Tibial nerve (tissue), 4 donors: ENCODE measurements around the gene SNX13. TPM values are rescaled to one million over a fixed set of nuclear protein-coding genes. Genes with fewer than 3 reads are reported as not detected.

ENCODE experiments used
- DNase-seq, 2 donors: peaks; one replicate each; pipeline ENCODE4 v3.0.0-alpha.2; 2019; ENCODE audit warnings: low spot score in 2 of 2
- H3K27ac ChIP-seq, 4 donors: fragments of 200-600 bp; sonication (generic) in 3 of 4; one replicate each; pipeline ENCODE4 v1.5.1; 2017 to 2019; ENCODE audit warnings: mild to moderate bottlenecking in 1 of 4
- H3K27me3 ChIP-seq, 2 donors: fragments of 200-600 bp; sonication (generic) in 1 of 2; one replicate each; pipeline versions ENCODE4 v1.5.1 to v1.6.0; 2017 to 2019
- H3K36me3 ChIP-seq, 3 donors: fragments of 200-600 bp; sonication (generic); one replicate each; pipeline ENCODE4 v1.5.1; 2018 to 2019
- H3K4me1 ChIP-seq, 4 donors: fragments of 200-600 bp; sonication (generic) in 3 of 4; one replicate each; pipeline ENCODE4 v1.5.1; 2017 to 2019
- H3K4me3 ChIP-seq, 4 donors: fragments of 200-600 bp; sonication (generic) in 3 of 4; one replicate each; pipeline ENCODE4 v1.5.1; 2017 to 2019; ENCODE audit warnings: mild to moderate bottlenecking in 1 of 4, moderate library complexity in 1 of 4
- H3K9me3 ChIP-seq, 4 donors: fragments of 200-600 bp; sonication (generic) in 3 of 4; one replicate each; pipeline ENCODE4 v1.5.1; 2017 to 2019
- EP300 ChIP-seq, 2 donors: sonication (generic); formaldehyde crosslinking; IDR thresholded peaks; one replicate each; pipeline ENCODE4 v1.6.1; 2017; ENCODE audit warnings: antibody characterized with exemption in 2 of 2, mild to moderate bottlenecking in 1 of 2
- POLR2A ChIP-seq, 2 donors: fragments of 450-650 bp; IDR thresholded peaks; one replicate each; pipeline ENCODE4 v1.6.1; 2017; ENCODE audit warnings: antibody characterized with exemption in 2 of 2, mild to moderate bottlenecking in 2 of 2, moderate library complexity in 2 of 2
- WGBS, 2 donors: methylation state at CpG; one replicate each; pipeline ENCODE4 v1.1.5; 2018; 5-methylcytosine and 5-hydroxymethylcytosine counted together
- total RNA-seq, 4 donors: library from RNA; depleted of rRNA; stranded (reverse); fragments of >200 nt; gene quantifications; one replicate each; pipeline ENCODE4 v1.1.0, GENCODE V29; 2016
- TF ChIP-seq, protein P1 (sequence below), 5 experiments: fragments of 200-600 bp in 3 of 5; fragments of 450-650 bp in 2 of 5; sonication (generic) in 3 of 5; IDR thresholded peaks; one replicate each; pipeline ENCODE4 v1.5.1; 2016 to 2019; ENCODE audit warnings: antibody characterized with exemption in 5 of 5, mild to moderate bottlenecking in 3 of 5, moderate library complexity in 2 of 5

SNX13 gene
- total RNA-seq, 4 donors from 2014 or later: 52.8 to 77.6 (median 58.9) TPM

GRCh38 chr7:17887286-17887685, 53.0 kb downstream of the SNX13 start:
- no peak overlapping the region for H3K27ac ChIP-seq
- TF ChIP-seq POLR2A (IDR thresholded peaks at IDR 0.05): no peak
- TF ChIP-seq, protein P1, sequence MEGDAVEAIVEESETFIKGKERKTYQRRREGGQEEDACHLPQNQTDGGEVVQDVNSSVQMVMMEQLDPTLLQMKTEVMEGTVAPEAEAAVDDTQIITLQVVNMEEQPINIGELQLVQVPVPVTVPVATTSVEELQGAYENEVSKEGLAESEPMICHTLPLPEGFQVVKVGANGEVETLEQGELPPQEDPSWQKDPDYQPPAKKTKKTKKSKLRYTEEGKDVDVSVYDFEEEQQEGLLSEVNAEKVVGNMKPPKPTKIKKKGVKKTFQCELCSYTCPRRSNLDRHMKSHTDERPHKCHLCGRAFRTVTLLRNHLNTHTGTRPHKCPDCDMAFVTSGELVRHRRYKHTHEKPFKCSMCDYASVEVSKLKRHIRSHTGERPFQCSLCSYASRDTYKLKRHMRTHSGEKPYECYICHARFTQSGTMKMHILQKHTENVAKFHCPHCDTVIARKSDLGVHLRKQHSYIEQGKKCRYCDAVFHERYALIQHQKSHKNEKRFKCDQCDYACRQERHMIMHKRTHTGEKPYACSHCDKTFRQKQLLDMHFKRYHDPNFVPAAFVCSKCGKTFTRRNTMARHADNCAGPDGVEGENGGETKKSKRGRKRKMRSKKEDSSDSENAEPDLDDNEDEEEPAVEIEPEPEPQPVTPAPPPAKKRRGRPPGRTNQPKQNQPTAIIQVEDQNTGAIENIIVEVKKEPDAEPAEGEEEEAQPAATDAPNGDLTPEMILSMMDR (IDR thresholded peaks at IDR 0.05): no peak
- no peak for TF ChIP-seq EP300 (IDR thresholded peaks at IDR 0.05)
- H3K36me3 ChIP-seq: peaks cover 0 to 65% (median 5%) of the 10 kb centered on the region in 3 donors
- H3K27me3 ChIP-seq: no peaks in the 10 kb centered on the region
- no peaks in the 10 kb centered on the region for H3K4me1 ChIP-seq
- WGBS, 2 donors: 96 to 97% methylated on average over 2 of the region's 2 CpGs
- no peak for DNase-seq
- H3K9me3 ChIP-seq: no peaks in the 10 kb centered on the region
- H3K4me3 ChIP-seq: no peak overlapping the region

DNA sequence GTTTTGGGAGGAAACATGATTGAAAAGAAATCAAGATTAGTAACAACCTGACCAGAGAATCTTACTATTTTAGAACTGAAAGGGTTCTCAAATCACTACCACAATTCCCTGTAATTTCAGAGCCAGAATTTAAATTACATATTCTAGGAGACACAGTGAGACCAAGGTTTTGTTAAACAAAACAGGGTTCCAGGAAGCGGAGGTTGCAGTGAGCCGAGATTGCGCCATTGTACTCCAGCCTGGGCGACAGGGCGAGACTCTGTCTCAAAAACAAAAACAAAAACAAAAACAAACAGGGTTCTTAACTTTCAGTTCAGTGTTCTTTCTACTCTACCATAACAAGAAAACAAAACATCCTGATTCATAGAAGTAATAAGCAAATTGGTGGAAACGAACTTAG, 57.6 kb downstream of the SNX13 start:
- H3K9me3 ChIP-seq: no peaks in the 10 kb centered on the region
- H3K4me1 ChIP-seq: no peaks in the 10 kb centered on the region
- no peak overlapping the region for H3K27ac ChIP-seq
- no peak for DNase-seq
- no peak overlapping the region for H3K4me3 ChIP-seq
- H3K27me3 ChIP-seq: no peaks in the 10 kb centered on the region
- 93 to 94% methylated on average over 6 of the region's 6 CpGs for WGBS, 2 donors
- TF ChIP-seq, protein P1 (IDR thresholded peaks at IDR 0.05): no peak
- TF ChIP-seq POLR2A (IDR thresholded peaks at IDR 0.05) (no peak), EP300 (IDR thresholded peaks at IDR 0.05) (no peak)
- peaks cover 0 to 51% (median 0%) of the 10 kb centered on the region in 3 donors for H3K36me3 ChIP-seq

GRCh38 chr7:17879075-17879661, 61.1 kb downstream of the SNX13 start:
- peaks cover 0 to 40% (median 0%) of the 10 kb centered on the region in 3 donors for H3K36me3 ChIP-seq
- no peak overlapping the region for H3K4me3 ChIP-seq
- TF ChIP-seq, protein P1 (IDR thresholded peaks at IDR 0.05): no peak
- TF ChIP-seq EP300 (IDR thresholded peaks at IDR 0.05): no peak
- TF ChIP-seq POLR2A (IDR thresholded peaks at IDR 0.05): no peak
- no peaks in the 10 kb centered on the region for H3K4me1 ChIP-seq
- no peaks in the 10 kb centered on the region for H3K9me3 ChIP-seq
- no peaks in the 10 kb centered on the region for H3K27me3 ChIP-seq
- 72 to 87% methylated on average over 2 of the region's 2 CpGs for WGBS, 2 donors
- DNase-seq: no peak
- no peak overlapping the region for H3K27ac ChIP-seq

DNA sequence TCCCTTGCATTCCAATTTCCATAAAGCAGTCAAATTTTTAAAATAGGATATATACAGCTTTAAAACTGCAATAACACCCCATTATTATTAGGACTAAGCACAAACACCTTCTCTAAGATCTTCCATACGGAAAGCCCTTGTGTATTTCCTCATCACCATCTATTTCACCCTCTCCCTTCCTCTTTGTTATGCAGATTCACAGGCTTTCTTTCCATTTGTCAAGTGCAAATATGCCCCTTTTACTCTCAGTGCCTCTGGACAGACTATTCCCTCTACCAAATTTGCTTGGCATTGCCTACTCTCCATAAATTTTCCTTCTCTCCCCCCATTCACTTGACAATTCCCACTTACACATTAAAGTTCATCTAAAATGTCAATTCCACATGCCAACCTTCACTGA, 61.7 kb downstream of the SNX13 start:
- no peaks in the 10 kb centered on the region for H3K4me1 ChIP-seq
- no peak for DNase-seq
- H3K4me3 ChIP-seq: no peak overlapping the region
- no peaks in the 10 kb centered on the region for H3K9me3 ChIP-seq
- no peaks in the 10 kb centered on the region for H3K27me3 ChIP-seq
- TF ChIP-seq EP300 (IDR thresholded peaks at IDR 0.05) (no peak), POLR2A (IDR thresholded peaks at IDR 0.05) (no peak)
- TF ChIP-seq, protein P1 (IDR thresholded peaks at IDR 0.05): no peak
- peaks cover 0 to 44% (median 0%) of the 10 kb centered on the region in 3 donors for H3K36me3 ChIP-seq
- H3K27ac ChIP-seq: no peak overlapping the region
- WGBS, 2 donors: 69 to 73% methylated on average over 1 of the region's 1 CpG

DNA sequence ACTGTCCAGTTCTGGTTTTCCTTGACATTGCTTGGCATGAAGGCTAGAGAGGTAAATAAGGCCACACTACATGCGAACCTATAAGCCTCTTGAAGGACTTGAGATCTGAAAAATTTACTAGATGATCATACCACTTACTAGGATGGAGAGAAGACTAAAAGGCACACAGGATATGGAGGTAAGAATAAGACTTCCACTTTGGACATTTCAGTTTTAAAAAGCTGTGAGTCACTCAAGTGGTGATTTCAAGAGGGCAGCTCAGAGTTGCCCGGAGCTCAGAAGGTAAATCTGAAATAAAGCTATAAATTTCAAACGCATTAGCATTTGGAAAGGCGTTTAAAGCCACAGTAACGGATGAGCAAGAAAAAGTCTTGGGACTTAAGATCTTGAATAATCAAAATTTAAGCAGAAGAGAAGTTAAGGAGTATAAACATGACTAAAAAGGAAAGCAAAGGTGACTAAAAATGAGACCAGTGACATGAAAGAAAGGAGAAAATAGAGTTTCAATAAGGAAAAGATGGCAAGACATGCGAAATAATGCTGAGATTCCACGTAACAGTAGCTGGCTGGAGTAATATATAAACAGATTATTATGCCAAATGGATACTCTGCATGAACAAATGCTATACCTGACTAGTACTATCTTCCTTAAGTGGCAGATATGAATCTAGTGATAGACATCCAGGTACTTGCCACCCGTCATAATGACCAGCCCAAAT, 68.3 kb downstream of the SNX13 start:
- 84 to 92% methylated on average over 8 of the region's 8 CpGs for WGBS, 2 donors
- Histone ChIP-seq H3K27ac (no peak overlapping the region), H3K36me3 (peaks cover 0 to 85% (median 6%) of the 10 kb centered on the region in 3 donors), H3K4me1 (no peaks in the 10 kb centered on the region), H3K9me3 (peaks cover 0 to 4% (median 0%) of the 10 kb centered on the region in 4 donors), H3K27me3 (no peaks in the 10 kb centered on the region), H3K4me3 (no peak overlapping the region)
- no peak for DNase-seq
- no peak for TF ChIP-seq EP300 (IDR thresholded peaks at IDR 0.05)
